Nephron (organoid): Measurements from ENCODE around the gene CDH23.
A peak's percentile ranks its signal among the peaks of the same experiment; 100 is the strongest.

Source experiments
- H3K27ac Mint-ChIP-seq, 3 experiments: 2 replicates each; pipeline ENCODE4 v1.8.0; 2020; ENCODE audit warnings: mixed read lengths in 3 of 3, mild to moderate bottlenecking in 2 of 3, moderate library complexity in 1 of 3
- H3K27me3 Mint-ChIP-seq: 2 replicates; pipeline ENCODE4 v1.8.0; 2021; ENCODE audit warnings: low read depth, mild to moderate bottlenecking, moderate library complexity, mixed read lengths
- H3K36me3 Mint-ChIP-seq: 2 replicates; pipeline ENCODE4 v1.8.0; 2020; ENCODE audit warnings: low read depth, mixed read lengths
- H3K4me1 Mint-ChIP-seq: 2 replicates; pipeline ENCODE4 v1.8.0; 2020; ENCODE audit warnings: mixed read lengths
- H3K4me3 Mint-ChIP-seq, 3 experiments: 2 replicates each; pipeline ENCODE4 v1.8.0; 2020; ENCODE audit warnings: mild to moderate bottlenecking in 3 of 3, mixed read lengths in 3 of 3, moderate library complexity in 2 of 3
- H3K9me3 Mint-ChIP-seq: 2 replicates; pipeline ENCODE4 v1.8.0; 2020; ENCODE audit warnings: mixed read lengths
- TF ChIP-seq, protein P1 (sequence below), 3 experiments: fragments of 200-600 bp; sonication (generic); IDR thresholded peaks; one replicate each; pipeline ENCODE4 v1.5.0; 2021; ENCODE audit warnings: antibody characterized with exemption in 3 of 3; ENCODE audit not compliant: unreplicated experiment in 3 of 3

CDH23 gene

GRCh38 chr10:71479831-71480230, 83.1 kb downstream of the CDH23 start:
- TF ChIP-seq, protein P1, sequence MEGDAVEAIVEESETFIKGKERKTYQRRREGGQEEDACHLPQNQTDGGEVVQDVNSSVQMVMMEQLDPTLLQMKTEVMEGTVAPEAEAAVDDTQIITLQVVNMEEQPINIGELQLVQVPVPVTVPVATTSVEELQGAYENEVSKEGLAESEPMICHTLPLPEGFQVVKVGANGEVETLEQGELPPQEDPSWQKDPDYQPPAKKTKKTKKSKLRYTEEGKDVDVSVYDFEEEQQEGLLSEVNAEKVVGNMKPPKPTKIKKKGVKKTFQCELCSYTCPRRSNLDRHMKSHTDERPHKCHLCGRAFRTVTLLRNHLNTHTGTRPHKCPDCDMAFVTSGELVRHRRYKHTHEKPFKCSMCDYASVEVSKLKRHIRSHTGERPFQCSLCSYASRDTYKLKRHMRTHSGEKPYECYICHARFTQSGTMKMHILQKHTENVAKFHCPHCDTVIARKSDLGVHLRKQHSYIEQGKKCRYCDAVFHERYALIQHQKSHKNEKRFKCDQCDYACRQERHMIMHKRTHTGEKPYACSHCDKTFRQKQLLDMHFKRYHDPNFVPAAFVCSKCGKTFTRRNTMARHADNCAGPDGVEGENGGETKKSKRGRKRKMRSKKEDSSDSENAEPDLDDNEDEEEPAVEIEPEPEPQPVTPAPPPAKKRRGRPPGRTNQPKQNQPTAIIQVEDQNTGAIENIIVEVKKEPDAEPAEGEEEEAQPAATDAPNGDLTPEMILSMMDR (IDR thresholded peaks at IDR 0.05; ENCODE audit: unreplicated experiment in 3 of 3) = no peak
- Mint-ChIP-seq H3K4me3 (no peak overlapping the region), H3K27me3 (peaks cover 38% of the 10 kb centered on the region), H3K9me3 (no peaks in the 10 kb centered on the region), H3K27ac (no peak overlapping the region), H3K4me1 (peaks cover 38% of the 10 kb centered on the region), H3K36me3 (no peaks in the 10 kb centered on the region)

DNA sequence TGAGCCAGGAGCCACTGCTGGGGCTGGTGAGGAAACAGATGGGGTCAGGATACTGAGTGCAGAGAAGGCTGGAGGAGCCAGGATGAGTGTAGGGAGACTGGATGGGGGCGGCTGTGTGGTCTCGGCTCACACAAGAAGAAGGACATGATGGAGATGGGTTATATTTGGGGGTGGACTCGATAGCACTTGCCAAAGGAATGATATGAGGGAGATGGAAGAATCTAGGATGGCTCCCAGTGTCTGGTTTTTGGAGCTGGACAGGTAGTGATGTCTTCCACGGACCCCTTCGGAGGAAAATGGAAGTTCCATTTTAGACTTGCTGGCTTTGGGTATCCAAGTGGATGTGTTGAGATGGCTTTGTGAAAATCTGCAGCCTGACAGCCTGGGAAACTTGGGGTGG, 83.9 kb downstream of the CDH23 start:
- H3K4me1 Mint-ChIP-seq = peaks cover 29% of the 10 kb centered on the region
- peaks cover 39% of the 10 kb centered on the region for H3K27me3 Mint-ChIP-seq
- peak overlapping the region in 1 of 3 experiments; percentile 3 for H3K27ac Mint-ChIP-seq
- no peaks in the 10 kb centered on the region for H3K9me3 Mint-ChIP-seq
- no peaks in the 10 kb centered on the region for H3K36me3 Mint-ChIP-seq
- TF ChIP-seq, protein P1 (IDR thresholded peaks at IDR 0.05; ENCODE audit: unreplicated experiment in 3 of 3) = no peak
- H3K4me3 Mint-ChIP-seq = no peak overlapping the region

DNA sequence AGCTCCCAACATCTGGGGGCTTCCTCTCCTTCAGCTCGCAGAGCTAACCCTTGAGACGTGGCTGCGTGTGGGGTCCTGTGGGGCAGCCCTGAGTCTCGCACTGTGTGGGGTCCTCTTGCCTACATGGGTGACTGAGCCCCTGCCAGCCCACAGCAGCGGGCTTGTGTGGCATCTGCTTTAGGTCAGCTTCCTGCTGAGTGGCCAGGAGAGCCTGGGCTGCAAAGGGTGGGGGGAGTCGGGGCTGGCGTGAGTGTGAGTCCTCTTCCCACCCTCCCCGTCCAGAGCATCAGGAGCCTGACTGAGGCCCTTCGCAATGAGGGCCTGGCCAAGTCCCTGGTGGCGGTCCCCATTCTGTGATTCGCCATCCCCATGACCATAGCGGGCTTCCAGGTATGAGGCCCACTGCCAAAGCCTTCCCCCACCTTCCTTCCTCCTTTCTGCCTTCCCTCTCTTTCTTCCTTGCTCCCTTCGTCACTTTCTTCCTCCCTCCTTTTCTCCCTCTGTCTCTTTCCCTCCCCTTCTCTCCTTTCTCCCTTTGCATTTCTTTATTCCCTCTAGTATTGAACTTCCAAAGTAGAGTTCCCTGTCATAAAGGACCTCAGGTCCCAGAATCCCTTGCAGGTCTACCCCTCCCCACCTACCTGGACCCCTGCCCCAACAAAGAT, 85.2 kb downstream of the CDH23 start:
- Mint-ChIP-seq H3K27ac (no peak overlapping the region), H3K27me3 (peaks cover 35% of the 10 kb centered on the region), H3K4me1 (peaks cover 19% of the 10 kb centered on the region), H3K36me3 (no peaks in the 10 kb centered on the region), H3K9me3 (no peaks in the 10 kb centered on the region), H3K4me3 (no peak overlapping the region)
- TF ChIP-seq, protein P1 (IDR thresholded peaks at IDR 0.05; ENCODE audit: unreplicated experiment in 3 of 3) = no peak

- Mint-ChIP-seq H3K27me3 (peaks cover 30% of the 10 kb centered on the region), H3K27ac (no peak overlapping the region), H3K4me3 (no peak overlapping the region), H3K9me3 (no peaks in the 10 kb centered on the region), H3K4me1 (peaks cover 14% of the 10 kb centered on the region), H3K36me3 (no peaks in the 10 kb centered on the region)
- TF ChIP-seq, protein P1 (IDR thresholded peaks at IDR 0.05; ENCODE audit: unreplicated experiment in 3 of 3) = no peak
Measured at GRCh38 chr10:71482620-71483019, 85.9 kb downstream of the CDH23 start.

- no peak overlapping the region for H3K27ac Mint-ChIP-seq
Measured at GRCh38 chr10:71483135-71483534, 86.4 kb downstream of the CDH23 start.

More at GRCh38 chr10:71483135-71483534, 86.4 kb downstream of the CDH23 start:
- H3K27me3 Mint-ChIP-seq = peaks cover 29% of the 10 kb centered on the region
- no peaks in the 10 kb centered on the region for H3K9me3 Mint-ChIP-seq
- no peaks in the 10 kb centered on the region for H3K36me3 Mint-ChIP-seq
- H3K4me1 Mint-ChIP-seq = peaks cover 9% of the 10 kb centered on the region
- TF ChIP-seq, protein P1 (IDR thresholded peaks at IDR 0.05; ENCODE audit: unreplicated experiment in 3 of 3) = no peak
- no peak overlapping the region for H3K4me3 Mint-ChIP-seq
